HEK293 (cell line): ENCODE data around the gene WFS1.

Source experiments
- CTCF ChIA-PET: fragments of 350-600 bp; formaldehyde crosslinking; extraction: SDS; loops from one replicate; lab custom pipeline; 2021; ENCODE audit warnings: antibody characterized with exemption; lab: Yijun Ruan, JAX
- POLR2A ChIA-PET: fragments of 300-600 bp; formaldehyde crosslinking; extraction: SDS; loops from one replicate; lab custom pipeline; 2020; ENCODE audit warnings: antibody characterized with exemption, inconsistent platforms; lab: Yijun Ruan, JAX
- H3K27ac ChIP-seq: fragments of 200-500 bp; sonication (Bioruptor generic); 2 replicates; pipeline ENCODE4 v1.5.1; 2014; ENCODE audit warnings: low read depth, low read length, control low read depth, inconsistent platforms; ENCODE audit errors: extremely low read depth
- H3K36me3 ChIP-seq, 2 experiments: fragments of 200-500 bp in 1 of 2; sonication (Bioruptor generic) in 1 of 2; 1 replicate in 1 of 2; 2 replicates in 1 of 2; pipeline ENCODE4 v1.5.1; 2014 to 2017; ENCODE audit warnings: inconsistent platforms in 2 of 2, low read length in 2 of 2; ENCODE audit not compliant: control insufficient read depth in 2 of 2, insufficient read depth in 1 of 2
- H3K4me1 ChIP-seq: fragments of 200-500 bp; sonication (Bioruptor generic); 2 replicates; pipeline ENCODE4 v1.5.1; 2014; ENCODE audit warnings: mild to moderate bottlenecking, low read length, inconsistent platforms; ENCODE audit not compliant: control insufficient read depth, insufficient read depth
- H3K4me3 ChIP-seq: 2 replicates; pipeline ENCODE4 v1.5.1; 2011; ENCODE audit warnings: low read depth, mild to moderate bottlenecking, control low read depth, low read length, moderate library complexity
- H3K9me3 ChIP-seq: fragments of 200-500 bp; sonication (Bioruptor generic); 2 replicates; pipeline ENCODE4 v1.5.1; 2014; ENCODE audit warnings: low read depth, low read length, inconsistent platforms; ENCODE audit not compliant: control insufficient read depth, insufficient read depth
- IKZF3 ChIP-seq: fragments of 450-650 bp; IDR thresholded peaks from 2 replicates; pipeline ENCODE4 v1.5.0; 2018; ENCODE audit warnings: missing biosample characterization, mild to moderate bottlenecking, missing genetic modification characterization, moderate library complexity
- KLF9 ChIP-seq: fragments of 450-650 bp; formaldehyde crosslinking; IDR thresholded peaks from 2 replicates; pipeline ENCODE4 v1.5.1; 2016; ENCODE audit warnings: missing biosample characterization, missing genetic modification characterization, low read depth
- RBAK ChIP-seq: fragments of 450-650 bp; formaldehyde crosslinking; IDR thresholded peaks from 2 replicates; pipeline ENCODE4 v1.5.1; 2016; ENCODE audit warnings: missing biosample characterization, missing genetic modification characterization
- TRIM28 ChIP-seq: IDR thresholded peaks from 2 replicates; pipeline ENCODE4 v1.6.1; 2011; ENCODE audit warnings: low read length, control low read depth, borderline replicate concordance
- ZBTB26 ChIP-seq: fragments of 450-650 bp; formaldehyde crosslinking; optimal IDR thresholded peaks from 2 replicates; pipeline ENCODE3; 2016; ENCODE audit warnings: missing biosample characterization, mild to moderate bottlenecking, missing genetic modification characterization
- ZNF175 ChIP-seq: fragments of 450-650 bp; formaldehyde crosslinking; IDR thresholded peaks from 2 replicates; pipeline ENCODE4 v1.5.1; 2016; ENCODE audit warnings: missing biosample characterization, missing genetic modification characterization
- ZNF248 ChIP-seq: fragments of 450-650 bp; formaldehyde crosslinking; IDR thresholded peaks from 2 replicates; pipeline ENCODE4 v1.5.1; 2017; ENCODE audit warnings: missing biosample characterization, missing genetic modification characterization
- ZNF404 ChIP-seq: fragments of 450-650 bp; formaldehyde crosslinking; IDR thresholded peaks from 2 replicates; pipeline ENCODE4 v1.5.1; 2017; ENCODE audit warnings: missing biosample characterization, missing genetic modification characterization
- ZNF48 ChIP-seq: fragments of 450-650 bp; formaldehyde crosslinking; IDR thresholded peaks from 2 replicates; pipeline ENCODE4 v1.5.1; 2016; ENCODE audit warnings: missing biosample characterization, missing genetic modification characterization
- ZNF514 ChIP-seq: fragments of 450-650 bp; formaldehyde crosslinking; IDR thresholded peaks from 2 replicates; pipeline ENCODE4 v1.5.1; 2016; ENCODE audit warnings: missing biosample characterization, missing genetic modification characterization
- ZNF623 ChIP-seq: fragments of 450-650 bp; formaldehyde crosslinking; IDR thresholded peaks from 2 replicates; pipeline ENCODE4 v1.5.1; 2016; ENCODE audit warnings: missing biosample characterization, missing genetic modification characterization
- ZNF639 ChIP-seq: fragments of 450-650 bp; formaldehyde crosslinking; IDR thresholded peaks from 2 replicates; pipeline ENCODE4 v1.5.1; 2016; ENCODE audit warnings: missing biosample characterization, missing genetic modification characterization
- ZNF654 ChIP-seq: fragments of 450-650 bp; formaldehyde crosslinking; IDR thresholded peaks from 2 replicates; pipeline ENCODE4 v1.5.1; 2016; ENCODE audit warnings: low read depth, missing biosample characterization, missing genetic modification characterization
- ZNF830 ChIP-seq: fragments of 450-650 bp; IDR thresholded peaks from 2 replicates; pipeline ENCODE4 v1.5.0; 2018; ENCODE audit warnings: missing biosample characterization, missing genetic modification characterization, low read depth, mild to moderate bottlenecking, moderate library complexity

The WFS1 gene

GRCh38 chr4:6334203-6334887, 64.7 kb downstream of the WFS1 start (continued):
- no peak for TF ChIP-seq ZNF48 (tag by site-specific recombination)
- no peak for TF ChIP-seq ZNF248
- TF ChIP-seq ZBTB26 (tag by site-specific recombination) = no peak
- TF ChIP-seq TRIM28 = 0 out of 2 replicates have a peak, but pooled peaks have one; percentile 7
- no peak for TF ChIP-seq KLF9 (tag by site-specific recombination)

GRCh38 chr4:6335040-6335590, 65.5 kb downstream of the WFS1 start:
- no peak overlapping the region for H3K27ac ChIP-seq
- ChIA-PET CTCF (interaction anchor here (0.6 to 11.3 kb wide), 3 partner anchors 71 to 127 kb away, joined by 3 to 203 read pairs (median 4); no protein-coding TSS in a partner anchor), POLR2A (no interaction called here)
- H3K4me1 ChIP-seq = no peaks in the 10 kb centered on the region
- H3K36me3 ChIP-seq = peaks cover 0 to 35% of the 10 kb centered on the region in 2 experiments; a peak in 1 of 3 replicates
- H3K9me3 ChIP-seq = no peaks in the 10 kb centered on the region
- H3K4me3 ChIP-seq = no peak overlapping the region
- TF ChIP-seq ZNF623 (tag by site-specific recombination) (peak; percentile 26; the same call in 1 of the 2 replicates), ZNF404 (tag by site-specific recombination) (no peak)
- TF ChIP-seq, all 188 proteins: peak for 1

- Histone ChIP-seq H3K4me3 (no peak overlapping the region), H3K4me1 (no peaks in the 10 kb centered on the region), H3K36me3 (peaks cover 0 to 26% of the 10 kb centered on the region in 2 experiments; a peak in 1 of 3 replicates), H3K27ac (no peak overlapping the region), H3K9me3 (no peaks in the 10 kb centered on the region)
- no peak for TF ChIP-seq ZNF175 (tag by site-specific recombination)
- no peak for TF ChIP-seq ZNF654
- TF ChIP-seq ZNF639 = no peak
- ChIA-PET POLR2A (no interaction called here), CTCF (interaction anchor here (0.6 kb wide), 1 partner anchor 74 kb away, joined by 4 read pairs; no protein-coding TSS in a partner anchor)
Observed at GRCh38 chr4:6336166-6336565, 66.5 kb downstream of the WFS1 start.

- Histone ChIP-seq H3K4me1 (no peaks in the 10 kb centered on the region), H3K27ac (no peak overlapping the region), H3K4me3 (no peak overlapping the region), H3K9me3 (no peaks in the 10 kb centered on the region), H3K36me3 (peaks cover 0 to 14% of the 10 kb centered on the region in 2 experiments; a peak in 1 of 3 replicates)
- ChIA-PET CTCF (interaction anchor here (1.0 kb wide), 1 partner anchor 73 kb away, joined by 3 read pairs; no protein-coding TSS in a partner anchor), POLR2A (no interaction called here)
- TF ChIP-seq ZNF514 (tag by site-specific recombination) = no peak
- no peak for TF ChIP-seq ZNF830 (tag by site-specific recombination)
- TF ChIP-seq ZNF175 (tag by site-specific recombination) = no peak
- TF ChIP-seq IKZF3 = no peak
- TF ChIP-seq RBAK (tag by site-specific recombination) = no peak
- no peak for TF ChIP-seq TRIM28
Observed at GRCh38 chr4:6337331-6337935, 67.8 kb downstream of the WFS1 start.
